ENCODE data around the gene RARRES1.

DNA sequence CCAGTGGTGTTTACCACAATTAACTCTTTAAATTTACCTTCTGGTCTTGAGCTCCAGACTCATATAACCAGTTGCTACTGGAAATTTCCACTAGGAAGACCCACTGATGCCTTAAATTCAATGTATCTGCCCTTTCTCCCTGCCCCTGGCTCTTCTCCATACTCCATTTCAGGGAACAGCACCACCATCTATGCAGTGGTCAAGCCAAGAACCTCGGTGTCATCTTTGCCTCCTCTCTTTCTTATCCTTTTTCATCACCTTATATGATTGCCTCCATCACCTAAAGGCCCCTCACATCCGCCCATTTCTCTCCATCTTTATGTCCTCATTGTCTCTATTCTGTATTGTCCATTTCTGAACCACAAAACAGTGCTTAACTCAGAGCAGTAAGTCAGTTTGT, 48.9 kb upstream of the RARRES1 start:
- TF ChIP-seq, protein P1, sequence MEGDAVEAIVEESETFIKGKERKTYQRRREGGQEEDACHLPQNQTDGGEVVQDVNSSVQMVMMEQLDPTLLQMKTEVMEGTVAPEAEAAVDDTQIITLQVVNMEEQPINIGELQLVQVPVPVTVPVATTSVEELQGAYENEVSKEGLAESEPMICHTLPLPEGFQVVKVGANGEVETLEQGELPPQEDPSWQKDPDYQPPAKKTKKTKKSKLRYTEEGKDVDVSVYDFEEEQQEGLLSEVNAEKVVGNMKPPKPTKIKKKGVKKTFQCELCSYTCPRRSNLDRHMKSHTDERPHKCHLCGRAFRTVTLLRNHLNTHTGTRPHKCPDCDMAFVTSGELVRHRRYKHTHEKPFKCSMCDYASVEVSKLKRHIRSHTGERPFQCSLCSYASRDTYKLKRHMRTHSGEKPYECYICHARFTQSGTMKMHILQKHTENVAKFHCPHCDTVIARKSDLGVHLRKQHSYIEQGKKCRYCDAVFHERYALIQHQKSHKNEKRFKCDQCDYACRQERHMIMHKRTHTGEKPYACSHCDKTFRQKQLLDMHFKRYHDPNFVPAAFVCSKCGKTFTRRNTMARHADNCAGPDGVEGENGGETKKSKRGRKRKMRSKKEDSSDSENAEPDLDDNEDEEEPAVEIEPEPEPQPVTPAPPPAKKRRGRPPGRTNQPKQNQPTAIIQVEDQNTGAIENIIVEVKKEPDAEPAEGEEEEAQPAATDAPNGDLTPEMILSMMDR (IDR thresholded peaks at IDR 0.05) = no peak
- TF ChIP-seq POLR2AphosphoS5 (IDR thresholded peaks at IDR 0.05) = no peak
- TF ChIP-seq POLR2A (IDR thresholded peaks at IDR 0.05) = no peak

Data from prostate gland (tissue), 2 donors.